Body of pancreas (tissue), 4 donors: ENCODE results near the gene SRSF7.

Experiments used
- CTCF ChIP-seq, 7 experiments: fragments of 450-650 bp in 4 of 7; fragments of 200-600 bp in 3 of 7; sonication (generic) in 3 of 7; IDR thresholded peaks; one replicate each; pipeline ENCODE4 v1.5.1; 2016 to 2019; ENCODE audit warnings: antibody characterized with exemption in 7 of 7
- POLR2A ChIP-seq, 3 donors: fragments of 450-650 bp; IDR thresholded peaks; one replicate each; pipeline ENCODE4 v1.6.1; 2016; ENCODE audit warnings: antibody characterized with exemption in 3 of 3, mild to moderate bottlenecking in 2 of 3

- no peak for TF ChIP-seq CTCF (IDR thresholded peaks at IDR 0.05)
- TF ChIP-seq POLR2A (IDR thresholded peaks at IDR 0.05), result no peak
These were observed 13.2 kb downstream of the SRSF7 start for GRCh38 chr2:38737925-38738324.
